ENCODE data around the gene ANKRD33.

DNA sequence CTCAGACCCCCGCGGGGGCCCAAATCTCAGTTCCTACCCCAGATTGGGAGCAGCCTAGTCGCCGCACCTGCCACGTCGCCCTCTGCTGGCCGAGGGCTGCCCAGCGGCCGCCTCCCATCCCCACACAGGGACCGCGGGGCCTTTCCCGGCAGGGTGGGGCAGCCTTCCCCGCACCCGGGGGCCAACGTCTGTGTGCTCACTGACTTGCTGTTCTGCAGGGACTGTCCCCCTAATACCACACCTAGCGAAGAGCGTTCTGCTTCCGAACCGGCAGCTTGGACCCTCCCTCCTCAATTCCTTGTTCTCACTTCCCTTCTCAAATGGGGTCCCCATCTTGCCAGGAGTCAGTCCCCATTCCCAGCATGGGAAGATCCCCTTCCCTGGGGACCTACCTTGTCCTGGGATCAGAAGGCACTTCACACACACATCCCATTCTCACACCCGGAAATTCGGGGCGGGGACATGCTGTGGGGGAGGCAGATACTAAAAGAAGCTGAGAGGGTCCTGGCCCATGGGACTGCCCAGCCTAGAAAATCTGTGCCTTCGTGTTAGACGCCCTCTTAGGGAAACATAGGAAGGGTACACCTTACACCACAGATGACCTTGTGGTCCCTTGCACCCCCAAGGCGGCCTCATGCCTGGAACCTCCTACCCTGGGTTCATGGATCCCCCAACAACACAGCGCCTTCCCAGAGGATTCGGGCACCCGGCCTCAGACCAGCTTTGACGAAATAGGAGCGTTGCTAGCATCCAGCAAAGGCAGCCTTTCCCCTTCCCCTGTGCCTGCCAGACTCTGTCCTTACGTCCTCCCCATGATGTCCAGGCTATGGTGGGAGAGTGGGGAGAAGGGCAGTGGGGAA lies 35.8 kb downstream of the ANKRD33 start:
- TF ChIP-seq GATA2 (IDR thresholded peaks at IDR 0.05; ENCODE audit: low read depth, low read length) (no peak), GATA3 (IDR thresholded peaks at IDR 0.05; ENCODE audit: low read depth, low read length) (no peak)
